HEK293 (cell line): ENCODE data around the gene MAP4K4.
A peak's percentile ranks its signal among the peaks of the same experiment; 100 is the strongest.

Experiments
- CTCF ChIA-PET: fragments of 350-600 bp; formaldehyde crosslinking; extraction: SDS; loops from one replicate; lab custom pipeline; 2021; ENCODE audit warnings: antibody characterized with exemption; lab: Yijun Ruan, JAX
- POLR2A ChIA-PET: fragments of 300-600 bp; formaldehyde crosslinking; extraction: SDS; loops from one replicate; lab custom pipeline; 2020; ENCODE audit warnings: antibody characterized with exemption, inconsistent platforms; lab: Yijun Ruan, JAX
- H3K27ac ChIP-seq: fragments of 200-500 bp; sonication (Bioruptor generic); 2 replicates; pipeline ENCODE4 v1.5.1; 2014; ENCODE audit warnings: low read depth, low read length, control low read depth, inconsistent platforms; ENCODE audit errors: extremely low read depth
- H3K36me3 ChIP-seq, 2 experiments: fragments of 200-500 bp in 1 of 2; sonication (Bioruptor generic) in 1 of 2; 1 replicate in 1 of 2; 2 replicates in 1 of 2; pipeline ENCODE4 v1.5.1; 2014 to 2017; ENCODE audit warnings: inconsistent platforms in 2 of 2, low read length in 2 of 2; ENCODE audit not compliant: control insufficient read depth in 2 of 2, insufficient read depth in 1 of 2
- H3K4me1 ChIP-seq: fragments of 200-500 bp; sonication (Bioruptor generic); 2 replicates; pipeline ENCODE4 v1.5.1; 2014; ENCODE audit warnings: mild to moderate bottlenecking, low read length, inconsistent platforms; ENCODE audit not compliant: control insufficient read depth, insufficient read depth
- H3K4me3 ChIP-seq: 2 replicates; pipeline ENCODE4 v1.5.1; 2011; ENCODE audit warnings: low read depth, mild to moderate bottlenecking, control low read depth, low read length, moderate library complexity
- H3K9me3 ChIP-seq: fragments of 200-500 bp; sonication (Bioruptor generic); 2 replicates; pipeline ENCODE4 v1.5.1; 2014; ENCODE audit warnings: low read depth, low read length, inconsistent platforms; ENCODE audit not compliant: control insufficient read depth, insufficient read depth
- BCL6B ChIP-seq: fragments of 450-650 bp; formaldehyde crosslinking; IDR thresholded peaks from 2 replicates; pipeline ENCODE4 v1.5.1; 2017; ENCODE audit warnings: missing biosample characterization, missing genetic modification characterization
- GLIS1 ChIP-seq: fragments of 450-650 bp; formaldehyde crosslinking; IDR thresholded peaks from 2 replicates; pipeline ENCODE4 v1.5.1; 2016; ENCODE audit warnings: missing biosample characterization, missing genetic modification characterization
- KLF10 ChIP-seq: fragments of 450-650 bp; IDR thresholded peaks from 2 replicates; pipeline ENCODE4 v1.5.1; 2018; ENCODE audit warnings: missing biosample characterization, mild to moderate bottlenecking, missing genetic modification characterization
- MYNN ChIP-seq: fragments of 450-650 bp; formaldehyde crosslinking; IDR thresholded peaks from 2 replicates; pipeline ENCODE4 v1.5.1; 2016; ENCODE audit warnings: missing biosample characterization, missing genetic modification characterization, borderline replicate concordance
- MZF1 ChIP-seq: fragments of 450-650 bp; formaldehyde crosslinking; IDR thresholded peaks from 2 replicates; pipeline ENCODE4 v1.5.1; 2017; ENCODE audit warnings: missing biosample characterization, missing genetic modification characterization, borderline replicate concordance
- PRDM1 ChIP-seq: fragments of 450-650 bp; formaldehyde crosslinking; IDR thresholded peaks from 2 replicates; pipeline ENCODE4; 2016; ENCODE audit warnings: missing biosample characterization, missing genetic modification characterization
- SP2 ChIP-seq: fragments of 450-650 bp; formaldehyde crosslinking; IDR thresholded peaks from 2 replicates; pipeline ENCODE4 v1.5.1; 2016; ENCODE audit warnings: missing biosample characterization, missing genetic modification characterization
- ZBTB17 ChIP-seq: fragments of 450-650 bp; formaldehyde crosslinking; IDR thresholded peaks from 2 replicates; pipeline ENCODE4 v1.5.1; 2016; ENCODE audit warnings: missing biosample characterization, missing genetic modification characterization
- ZBTB6 ChIP-seq: fragments of 450-650 bp; formaldehyde crosslinking; IDR thresholded peaks from 2 replicates; pipeline ENCODE4 v1.5.1; 2017; ENCODE audit warnings: missing biosample characterization, missing genetic modification characterization
- ZFHX2 ChIP-seq: fragments of 450-650 bp; formaldehyde crosslinking; conservative IDR thresholded peaks from 2 replicates; pipeline ENCODE4 v1.5.1; 2016; ENCODE audit warnings: missing biosample characterization, missing genetic modification characterization
- ZFP37 ChIP-seq: fragments of 450-650 bp; formaldehyde crosslinking; IDR thresholded peaks from 2 replicates; pipeline ENCODE4 v1.5.1; 2016; ENCODE audit warnings: missing biosample characterization, missing genetic modification characterization
- ZNF138 ChIP-seq: fragments of 450-650 bp; formaldehyde crosslinking; IDR thresholded peaks from 2 replicates; pipeline ENCODE4 v1.5.1; 2016; ENCODE audit warnings: missing biosample characterization, missing genetic modification characterization, borderline replicate concordance
- ZNF140 ChIP-seq: fragments of 450-650 bp; formaldehyde crosslinking; IDR thresholded peaks from 2 replicates; pipeline ENCODE4 v1.5.1; 2016; ENCODE audit warnings: missing biosample characterization, missing genetic modification characterization
- ZNF26 ChIP-seq: fragments of 450-650 bp; formaldehyde crosslinking; IDR thresholded peaks from 2 replicates; pipeline ENCODE4 v1.5.1; 2016; ENCODE audit warnings: missing biosample characterization, missing genetic modification characterization
- ZNF292 ChIP-seq: fragments of 450-650 bp; formaldehyde crosslinking; IDR thresholded peaks from 2 replicates; pipeline ENCODE4 v1.5.1; 2016; ENCODE audit warnings: low read depth, missing biosample characterization, missing genetic modification characterization, borderline replicate concordance
- ZNF341 ChIP-seq: fragments of 450-650 bp; formaldehyde crosslinking; IDR thresholded peaks from 2 replicates; pipeline ENCODE4; 2016; ENCODE audit warnings: low read depth, missing biosample characterization, missing genetic modification characterization
- ZNF394 ChIP-seq: fragments of 450-650 bp; formaldehyde crosslinking; IDR thresholded peaks from 2 replicates; pipeline ENCODE4 v1.5.1; 2016; ENCODE audit warnings: missing biosample characterization, missing genetic modification characterization, mild to moderate bottlenecking, moderate library complexity, borderline replicate concordance
- ZNF549 ChIP-seq: fragments of 450-650 bp; IDR thresholded peaks from 2 replicates; pipeline ENCODE4 v1.5.1; 2018; ENCODE audit warnings: missing biosample characterization, missing genetic modification characterization, mild to moderate bottlenecking, inconsistent platforms, moderate library complexity
- ZNF600 ChIP-seq: fragments of 450-650 bp; formaldehyde crosslinking; IDR thresholded peaks from 2 replicates; pipeline ENCODE4 v1.5.1; 2016; ENCODE audit warnings: missing biosample characterization, missing genetic modification characterization
- ZNF621 ChIP-seq: fragments of 450-650 bp; formaldehyde crosslinking; IDR thresholded peaks from 2 replicates; pipeline ENCODE4 v1.5.1; 2017; ENCODE audit warnings: missing biosample characterization, missing genetic modification characterization
- ZNF629 ChIP-seq: fragments of 450-650 bp; formaldehyde crosslinking; IDR thresholded peaks from 2 replicates; pipeline ENCODE4 v1.5.1; 2017; ENCODE audit warnings: missing biosample characterization, missing genetic modification characterization
- ZNF654 ChIP-seq: fragments of 450-650 bp; formaldehyde crosslinking; IDR thresholded peaks from 2 replicates; pipeline ENCODE4 v1.5.1; 2016; ENCODE audit warnings: low read depth, missing biosample characterization, missing genetic modification characterization
- ZNF660 ChIP-seq: fragments of 450-650 bp; IDR thresholded peaks from 2 replicates; pipeline ENCODE4 v1.5.1; 2018; ENCODE audit warnings: missing biosample characterization, mild to moderate bottlenecking, missing genetic modification characterization
- ZNF664 ChIP-seq: fragments of 450-650 bp; formaldehyde crosslinking; IDR thresholded peaks from 2 replicates; pipeline ENCODE4 v1.5.1; 2016; ENCODE audit warnings: missing biosample characterization, missing genetic modification characterization
- ZNF76 ChIP-seq: fragments of 450-650 bp; formaldehyde crosslinking; IDR thresholded peaks from 2 replicates; pipeline ENCODE4; 2016; ENCODE audit warnings: low read depth, missing biosample characterization, missing genetic modification characterization, borderline replicate concordance
- ZNF830 ChIP-seq: fragments of 450-650 bp; IDR thresholded peaks from 2 replicates; pipeline ENCODE4 v1.5.0; 2018; ENCODE audit warnings: missing biosample characterization, missing genetic modification characterization, low read depth, mild to moderate bottlenecking, moderate library complexity
- ZSCAN4 ChIP-seq: fragments of 450-650 bp; formaldehyde crosslinking; IDR thresholded peaks from 2 replicates; pipeline ENCODE4 v1.5.1; 2017; ENCODE audit warnings: missing biosample characterization, missing genetic modification characterization
- ZXDB ChIP-seq: fragments of 450-650 bp; formaldehyde crosslinking; IDR thresholded peaks from 2 replicates; pipeline ENCODE4 v1.5.1; 2016; ENCODE audit warnings: missing biosample characterization, missing genetic modification characterization

MAP4K4 gene

GRCh38 chr2:101763496-101764333 lies 66.2 kb downstream of the MAP4K4 start (continued):
- TF ChIP-seq GLIS1 (tag by site-specific recombination): no peak
- TF ChIP-seq ZNF621 (tag by site-specific recombination): no peak
- no peak for TF ChIP-seq ZNF138
- TF ChIP-seq ZNF830 (tag by site-specific recombination): no peak
- TF ChIP-seq ZNF654 (tag by site-specific recombination): no peak
- no peak for TF ChIP-seq ZNF292 (tag by site-specific recombination)
- no peak for TF ChIP-seq ZNF140 (tag by site-specific recombination)
- TF ChIP-seq SP2 (tag by site-specific recombination): no peak
- TF ChIP-seq ZXDB (tag by site-specific recombination): no peak

GRCh38 chr2:101766337-101766736 lies 68.8 kb downstream of the MAP4K4 start:
- no peaks in the 10 kb centered on the region for H3K9me3 ChIP-seq
- no peaks in the 10 kb centered on the region for H3K36me3 ChIP-seq
- no peak for TF ChIP-seq BCL6B (tag by site-specific recombination)
- TF ChIP-seq ZNF341 (tag by site-specific recombination): no peak
- TF ChIP-seq ZNF76 (tag by site-specific recombination): no peak
- no peak for TF ChIP-seq ZBTB6
- no peak for TF ChIP-seq ZNF26 (tag by site-specific recombination)
- peak; percentile 56; the same call in 1 of the 2 replicates for TF ChIP-seq KLF10 (tag by site-specific recombination)
- POLR2A ChIA-PET: no interaction called here
- CTCF ChIA-PET: interaction anchor here (1.7 kb wide), 1 partner anchor 16 kb away, joined by 4 read pairs; no protein-coding TSS in a partner anchor
- H3K27ac ChIP-seq: no peak overlapping the region
- H3K4me1 ChIP-seq: peaks cover 37% of the 10 kb centered on the region
- no peak overlapping the region for H3K4me3 ChIP-seq

GRCh38 chr2:101766871-101767739 lies 69.6 kb downstream of the MAP4K4 start:
- ChIA-PET CTCF (interaction anchor here (0.7 to 2.6 kb wide), 8 partner anchors 12 to 277 kb away, joined by 3 to 8 read pairs (median 3); no protein-coding TSS in a partner anchor), POLR2A (no interaction called here)
- Histone ChIP-seq H3K27ac (no peak overlapping the region), H3K36me3 (no peaks in the 10 kb centered on the region), H3K4me1 (peaks cover 37% of the 10 kb centered on the region), H3K9me3 (no peaks in the 10 kb centered on the region), H3K4me3 (no peak overlapping the region)
- TF ChIP-seq PRDM1 (tag by site-specific recombination): no peak
- TF ChIP-seq ZFP37: no peak
- TF ChIP-seq MZF1 (tag by site-specific recombination): no peak
- TF ChIP-seq ZNF600: no peak
- TF ChIP-seq ZNF629 (tag by site-specific recombination): no peak
- TF ChIP-seq ZSCAN4 (tag by site-specific recombination): no peak
- TF ChIP-seq ZNF549 (tag by site-specific recombination): no peak
- TF ChIP-seq MYNN (tag by site-specific recombination): no peak
- TF ChIP-seq ZNF660 (tag by site-specific recombination): no peak
- TF ChIP-seq ZNF664 (tag by site-specific recombination): no peak
- TF ChIP-seq ZBTB17: no peak
- TF ChIP-seq ZFHX2 (tag by site-specific recombination): no peak
- TF ChIP-seq ZNF394 (tag by site-specific recombination): no peak
